SK-N-SH (cell line): ENCODE data around the gene SUPT7L. TPM values are rescaled to one million over a fixed set of nuclear protein-coding genes. Genes with fewer than 3 reads are reported as not detected.

ENCODE experiments used
- CTCF ChIA-PET: fragments of 300-600, 350-600 bp; formaldehyde crosslinking; extraction: SDS; loops from one replicate; lab custom pipeline; 2021; lab: Yijun Ruan, JAX
- POLR2A ChIA-PET: fragments of 350-600 bp; sonication (Branson Sonifier 250); formaldehyde crosslinking; extraction: SDS; loops from one replicate; lab custom pipeline; 2020; ENCODE audit warnings: antibody characterized with exemption, inconsistent platforms; lab: Yijun Ruan, JAX
- DNase-seq: peaks from one replicate; pipeline ENCODE4 v3.0.0; 2012
- H2AFZ ChIP-seq: fragments of 200-600 bp; sonication (generic); 2 replicates; pipeline ENCODE4 v1.8.1; 2016; ENCODE audit warnings: antibody characterized with exemption, mild to moderate bottlenecking, low read depth
- H3F3A ChIP-seq: fragments of 200-600 bp; sonication (generic); replicated peaks from 2 replicates; pipeline ENCODE3; 2016; ENCODE audit warnings: antibody characterized with exemption, mild to moderate bottlenecking; ENCODE audit not compliant: insufficient read depth
- H3K27ac ChIP-seq, 2 experiments: fragments of 200-500 bp in 1 of 2; fragments of 200-600 bp in 1 of 2; sonication (Bioruptor generic) in 1 of 2; sonication (generic), shearing (Covaris generic) in 1 of 2; 2 replicates each; pipeline versions ENCODE4 v1.5.1 to v1.6.1; 2014 to 2016; ENCODE audit warnings: low read depth in 2 of 2, inconsistent platforms in 1 of 2, low read length in 1 of 2, mild to moderate bottlenecking in 1 of 2, mixed read lengths in 1 of 2
- H3K27me3 ChIP-seq: fragments of 200-600 bp; sonication (generic), shearing (Covaris generic); 2 replicates; pipeline ENCODE4 v1.6.1; 2016; ENCODE audit warnings: mixed run types; ENCODE audit not compliant: insufficient read depth
- H3K36me3 ChIP-seq, 2 experiments: fragments of 200-500 bp in 1 of 2; fragments of 200-600 bp in 1 of 2; sonication (Bioruptor generic) in 1 of 2; sonication (generic) in 1 of 2; replicated peaks in 1 of 2; 2 replicates each; pipeline versions ENCODE3 to v1.5.1; 2014 to 2016; ENCODE audit warnings: low read length in 1 of 2, mild to moderate bottlenecking in 1 of 2; ENCODE audit not compliant: insufficient read depth in 2 of 2, control insufficient read depth in 1 of 2
- H3K4me1 ChIP-seq, 2 experiments: fragments of 200-500 bp in 1 of 2; fragments of 200-600 bp in 1 of 2; sonication (Bioruptor generic) in 1 of 2; sonication (generic), shearing (Covaris generic) in 1 of 2; 2 replicates each; pipeline versions ENCODE4 v1.5.1 to v1.6.1; 2014 to 2016; ENCODE audit warnings: low read depth in 1 of 2, low read length in 1 of 2, mixed run types in 1 of 2; ENCODE audit not compliant: insufficient read depth in 2 of 2, control insufficient read depth in 1 of 2
- H3K4me2 ChIP-seq: fragments of 200-600 bp; sonication (generic), shearing (Covaris generic); 2 replicates; pipeline ENCODE4 v1.6.1; 2017; ENCODE audit warnings: mixed run types
- H3K4me3 ChIP-seq, 2 experiments: fragments of 200-500 bp in 1 of 2; fragments of 200-600 bp in 1 of 2; sonication (Bioruptor generic) in 1 of 2; sonication (generic), shearing (Covaris generic) in 1 of 2; 2 replicates each; pipeline versions ENCODE4 v1.5.1 to v1.8.1; 2014 to 2016; ENCODE audit warnings: low read depth in 2 of 2, inconsistent platforms in 1 of 2, low read length in 1 of 2, mild to moderate bottlenecking in 1 of 2, mixed read lengths in 1 of 2, moderate library complexity in 1 of 2
- H3K79me2 ChIP-seq: fragments of 200-600 bp; sonication (generic); 2 replicates; pipeline ENCODE4 v1.8.1; 2017; ENCODE audit warnings: mild to moderate bottlenecking; ENCODE audit not compliant: insufficient read depth
- H3K9ac ChIP-seq: fragments of 200-600 bp; sonication (generic); 2 replicates; pipeline ENCODE4 v1.6.1; 2017; ENCODE audit warnings: mixed run types
- H3K9me2 ChIP-seq: fragments of 200-600 bp; sonication (generic); 2 replicates; pipeline ENCODE4 v1.6.1; 2017; ENCODE audit warnings: mixed run types
- H3K9me3 ChIP-seq: fragments of 200-600 bp; sonication (generic); 2 replicates; pipeline ENCODE4 v1.6.1; 2017; ENCODE audit warnings: mixed run types, mild to moderate bottlenecking, moderate library complexity
- H4K20me1 ChIP-seq: fragments of 200-600 bp; sonication (generic); 2 replicates; pipeline ENCODE4 v1.6.1; 2017; ENCODE audit warnings: mild to moderate bottlenecking, mixed run types; ENCODE audit not compliant: insufficient read depth
- CHD2 ChIP-seq: fragments of 150-350 bp; IDR thresholded peaks from 2 replicates; pipeline ENCODE4 v1.6.1; 2018; ENCODE audit warnings: low read length; ENCODE audit not compliant: partially characterized antibody
- FOSL2 ChIP-seq: IDR thresholded peaks from 2 replicates; pipeline ENCODE4 v1.4.0; 2012; ENCODE audit warnings: low read depth, mild to moderate bottlenecking, moderate library complexity, borderline replicate concordance
- GABPA ChIP-seq: IDR thresholded peaks from 2 replicates; pipeline ENCODE4 v1.4.0; 2012; ENCODE audit warnings: low read depth, mild to moderate bottlenecking
- GATA2 ChIP-seq: sonication (generic); formaldehyde crosslinking; IDR thresholded peaks from 2 replicates; pipeline ENCODE4 v1.5.0; 2020; ENCODE audit warnings: mild to moderate bottlenecking, missing genetic modification reagents
- JUND ChIP-seq: IDR thresholded peaks from 2 replicates; pipeline ENCODE4 v1.4.0; 2012
- NRF1 ChIP-seq: IDR thresholded peaks from 2 replicates; pipeline ENCODE4 v1.6.1; 2012; ENCODE audit warnings: low read depth, mild to moderate bottlenecking, low read length
- POLR2AphosphoS5 ChIP-seq: IDR thresholded peaks from 2 replicates; pipeline ENCODE4 v1.6.1; 2012; ENCODE audit warnings: low read depth, low read length
- RAD21 ChIP-seq: IDR thresholded peaks from 2 replicates; pipeline ENCODE4 v1.6.1; 2012; ENCODE audit warnings: mild to moderate bottlenecking, low read length
- RXRA ChIP-seq: IDR thresholded peaks from 2 replicates; pipeline ENCODE4 v1.4.0; 2012; ENCODE audit warnings: low read depth, mild to moderate bottlenecking, borderline replicate concordance
- SMC3 ChIP-seq: IDR thresholded peaks from 2 replicates; pipeline ENCODE4 v1.6.1; 2012; ENCODE audit warnings: low read depth, low read length, improper control_type of control experiment
- TAF1 ChIP-seq: IDR thresholded peaks from 2 replicates; pipeline ENCODE4 v1.6.1; 2012; ENCODE audit warnings: low read depth, mild to moderate bottlenecking, low read length, moderate library complexity, borderline replicate concordance
- TCF12 ChIP-seq: IDR thresholded peaks from 2 replicates; pipeline ENCODE4 v1.4.0; 2012
- TEAD4 ChIP-seq: IDR thresholded peaks from 2 replicates; pipeline ENCODE4 v1.4.0; 2012; ENCODE audit warnings: mild to moderate bottlenecking, borderline replicate concordance; ENCODE audit not compliant: insufficient read depth
- YY1 ChIP-seq: IDR thresholded peaks from 2 replicates; pipeline ENCODE4 v1.4.0; 2012; ENCODE audit warnings: low read depth, mild to moderate bottlenecking
- WGBS: methylation state at CpG from one replicate; pipeline ENCODE4 v1.1.6; 2017; ENCODE audit warnings: low lambda C conversion rate; 5-methylcytosine and 5-hydroxymethylcytosine counted together
- polyA plus RNA-seq, 3 experiments: library from polyadenylated mRNA; depleted of rRNA; stranded (reverse); fragments of >200 nt; gene quantifications; 2 replicates each; pipeline ENCODE4 v1.2.3, GENCODE V29; 2012
- TF ChIP-seq, protein P1 (sequence below): fragments of 200-600 bp; sonication (generic); IDR thresholded peaks from 2 replicates; pipeline ENCODE4 v1.6.1; 2017; ENCODE audit warnings: antibody characterized with exemption, mild to moderate bottlenecking, moderate library complexity
- TF ChIP-seq, protein P2 (sequence below): IDR thresholded peaks from 2 replicates; pipeline ENCODE4 v1.4.0; 2012; ENCODE audit warnings: low read depth, borderline replicate concordance

The SUPT7L gene
- polyA plus RNA-seq, 1 of the 3 experiments (the other 2 are of a cell fraction) = 49.7 TPM

DNA sequence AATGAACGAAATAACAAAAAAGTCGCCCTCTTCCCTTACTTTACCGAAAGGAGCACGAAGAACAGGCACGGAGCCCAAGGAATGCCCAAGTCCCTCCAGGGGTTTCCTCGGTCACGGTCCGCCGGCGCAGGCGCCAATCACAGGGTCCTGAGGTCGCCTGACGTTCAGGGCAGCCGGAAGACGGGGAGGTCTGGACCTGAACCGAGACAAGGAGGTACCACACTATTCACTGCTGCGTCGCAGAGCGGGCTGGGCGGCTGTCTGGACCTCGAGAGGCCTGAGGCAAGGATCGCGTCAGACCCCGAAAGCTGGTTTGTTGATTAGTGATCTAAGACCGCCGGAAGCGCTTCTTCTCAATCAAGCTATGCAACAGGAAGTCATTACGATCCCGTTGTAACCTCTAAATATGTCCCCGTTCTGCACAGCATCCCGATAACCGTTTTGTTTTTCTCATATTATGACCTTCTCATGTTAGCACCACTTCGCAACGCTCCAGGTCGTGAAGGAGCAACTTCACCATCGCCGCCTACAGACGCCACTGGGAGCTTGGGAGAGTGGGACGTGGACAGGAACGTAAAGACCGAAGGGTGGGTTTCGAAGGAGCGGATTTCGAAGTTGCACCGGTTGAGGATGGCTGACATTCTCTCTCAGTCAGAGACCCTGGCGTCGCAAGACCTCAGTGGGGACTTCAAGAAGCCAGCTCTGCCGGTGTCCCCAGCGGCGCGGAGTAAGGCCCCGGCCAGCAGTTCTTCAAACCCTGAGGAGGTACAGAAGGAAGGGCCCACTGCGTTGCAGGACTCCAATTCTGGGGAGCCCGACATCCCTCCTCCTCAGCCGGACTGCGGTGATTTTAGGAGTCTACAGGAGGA, at the start of gene SUPT7L, which contains the start of gene SLC4A1AP (continued):
- TF ChIP-seq YY1 = peak; percentile 97
- TF ChIP-seq NRF1 = peak; percentile 60
- TF ChIP-seq TAF1 = peak; percentile 95
- TF ChIP-seq CHD2 = peak; percentile 87
- TF ChIP-seq, protein P1, sequence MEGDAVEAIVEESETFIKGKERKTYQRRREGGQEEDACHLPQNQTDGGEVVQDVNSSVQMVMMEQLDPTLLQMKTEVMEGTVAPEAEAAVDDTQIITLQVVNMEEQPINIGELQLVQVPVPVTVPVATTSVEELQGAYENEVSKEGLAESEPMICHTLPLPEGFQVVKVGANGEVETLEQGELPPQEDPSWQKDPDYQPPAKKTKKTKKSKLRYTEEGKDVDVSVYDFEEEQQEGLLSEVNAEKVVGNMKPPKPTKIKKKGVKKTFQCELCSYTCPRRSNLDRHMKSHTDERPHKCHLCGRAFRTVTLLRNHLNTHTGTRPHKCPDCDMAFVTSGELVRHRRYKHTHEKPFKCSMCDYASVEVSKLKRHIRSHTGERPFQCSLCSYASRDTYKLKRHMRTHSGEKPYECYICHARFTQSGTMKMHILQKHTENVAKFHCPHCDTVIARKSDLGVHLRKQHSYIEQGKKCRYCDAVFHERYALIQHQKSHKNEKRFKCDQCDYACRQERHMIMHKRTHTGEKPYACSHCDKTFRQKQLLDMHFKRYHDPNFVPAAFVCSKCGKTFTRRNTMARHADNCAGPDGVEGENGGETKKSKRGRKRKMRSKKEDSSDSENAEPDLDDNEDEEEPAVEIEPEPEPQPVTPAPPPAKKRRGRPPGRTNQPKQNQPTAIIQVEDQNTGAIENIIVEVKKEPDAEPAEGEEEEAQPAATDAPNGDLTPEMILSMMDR = no peak
- TF ChIP-seq TCF12 = peak; percentile 45; the same call in 1 of the 2 replicates
- TF ChIP-seq JUND = no peak
- TF ChIP-seq RXRA = no peak
- peak; percentile 88 for TF ChIP-seq POLR2AphosphoS5
- no peak for TF ChIP-seq TEAD4
- TF ChIP-seq, protein P2, sequence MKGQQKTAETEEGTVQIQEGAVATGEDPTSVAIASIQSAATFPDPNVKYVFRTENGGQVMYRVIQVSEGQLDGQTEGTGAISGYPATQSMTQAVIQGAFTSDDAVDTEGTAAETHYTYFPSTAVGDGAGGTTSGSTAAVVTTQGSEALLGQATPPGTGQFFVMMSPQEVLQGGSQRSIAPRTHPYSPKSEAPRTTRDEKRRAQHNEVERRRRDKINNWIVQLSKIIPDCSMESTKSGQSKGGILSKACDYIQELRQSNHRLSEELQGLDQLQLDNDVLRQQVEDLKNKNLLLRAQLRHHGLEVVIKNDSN = peak; percentile 50; the same call in 1 of the 2 replicates
- peak; percentile 95 for TF ChIP-seq GABPA

DNA sequence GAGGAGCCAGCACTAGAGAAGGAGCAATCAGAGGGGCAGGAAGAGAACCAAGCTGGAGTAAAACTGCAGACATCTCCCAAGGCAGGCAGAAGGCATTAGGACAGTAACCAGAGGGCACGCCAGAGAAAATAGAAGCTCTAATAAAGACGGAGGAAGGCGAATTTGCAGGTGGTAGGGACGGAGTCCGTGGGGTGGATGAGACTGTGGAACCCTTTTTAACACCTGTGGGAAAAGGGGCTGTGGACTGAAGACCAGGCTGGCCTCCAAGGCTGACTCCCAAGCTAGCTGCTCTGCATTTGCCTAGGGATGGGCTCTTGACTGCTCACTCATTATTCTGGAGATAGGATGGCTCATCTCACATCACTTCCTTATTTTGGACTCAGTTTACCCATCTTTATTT, 49.8 kb upstream of the SUPT7L start:
- H3F3A ChIP-seq = peaks cover 16% of the 10 kb centered on the region
- peaks cover 0 to 11% of the 10 kb centered on the region in 2 experiments; a peak in 1 of 4 replicates for H3K4me1 ChIP-seq
- H3K9me2 ChIP-seq = no peaks in the 10 kb centered on the region
- ChIA-PET CTCF (interaction anchor here (1.2 to 5.2 kb wide), 4 partner anchors 9 to 30 kb away, joined by 4 to 64 read pairs (median 23); no protein-coding TSS in a partner anchor), POLR2A (no interaction called here)
- no peaks in the 10 kb centered on the region for H3K9me3 ChIP-seq
- H3K27me3 ChIP-seq = no peaks in the 10 kb centered on the region
- H2AFZ ChIP-seq = no peak overlapping the region
- no peak overlapping the region for H3K9ac ChIP-seq
- H3K36me3 ChIP-seq = no peaks in the 10 kb centered on the region
- DNase-seq = no peak
- WGBS = 96% methylated on average over 5 of the region's 5 CpGs
- H3K4me3 ChIP-seq = no peak overlapping the region
- H3K27ac ChIP-seq = no peak overlapping the region
- H3K4me2 ChIP-seq = no peak overlapping the region
- H3K79me2 ChIP-seq = no peaks in the 10 kb centered on the region
- no peaks in the 10 kb centered on the region for H4K20me1 ChIP-seq
- no peak for TF ChIP-seq RAD21
- TF ChIP-seq, protein P1 = no peak
- TF ChIP-seq RXRA = no peak
- TF ChIP-seq FOSL2 = no peak
- TF ChIP-seq GATA2 (CRISPR knock-in tag) = no peak
- TF ChIP-seq SMC3 = no peak
- TF ChIP-seq, all 33 proteins: peak for 0
